Sigmoid colon (tissue), 7 donors: ENCODE data around the gene CIITA. TPM values are rescaled to one million over a fixed set of nuclear protein-coding genes. Genes with fewer than 3 reads are reported as not detected.

Experiments
- DNase-seq: peaks from one replicate; pipeline ENCODE4 v3.0.0-alpha.2; 2019
- H3K27ac ChIP-seq, 4 donors: fragments of 200-600 bp; sonication (generic); one replicate each; pipeline ENCODE4 v1.5.1; 2016 to 2019; ENCODE audit warnings: mild to moderate bottlenecking in 1 of 4
- H3K27me3 ChIP-seq, 3 donors: fragments of 200-600 bp; sonication (generic); one replicate each; pipeline ENCODE4 v1.5.1; 2019; ENCODE audit warnings: mild to moderate bottlenecking in 1 of 3
- H3K36me3 ChIP-seq, 4 donors: fragments of 200-600 bp; sonication (generic); one replicate each; pipeline ENCODE4 v1.5.1; 2016 to 2019
- H3K4me1 ChIP-seq, 4 donors: fragments of 200-600 bp; sonication (generic); one replicate each; pipeline ENCODE4 v1.5.1; 2017 to 2019
- H3K4me3 ChIP-seq, 4 donors: fragments of 200-600 bp; sonication (generic); one replicate each; pipeline ENCODE4 v1.5.1; 2017 to 2019; ENCODE audit warnings: mild to moderate bottlenecking in 2 of 4, moderate library complexity in 1 of 4
- H3K9me3 ChIP-seq, 4 donors: fragments of 200-600 bp in 3 of 4; sonication (generic) in 3 of 4; one replicate each; pipeline versions ENCODE4 v1.5.1 to v1.6.1; 2013 to 2019
- EP300 ChIP-seq, 4 donors: sonication (generic); formaldehyde crosslinking; IDR thresholded peaks; one replicate each; pipeline ENCODE4 v1.6.1; 2017; ENCODE audit warnings: antibody characterized with exemption in 4 of 4
- POLR2A ChIP-seq, 2 donors: fragments of 450-650 bp; IDR thresholded peaks; one replicate each; pipeline ENCODE4 v1.6.1; 2016; ENCODE audit warnings: antibody characterized with exemption in 2 of 2, mild to moderate bottlenecking in 2 of 2, moderate library complexity in 2 of 2
- POLR2AphosphoS5 ChIP-seq, 4 donors: sonication (generic); formaldehyde crosslinking; IDR thresholded peaks; one replicate each; pipeline ENCODE4 v1.6.1; 2017; ENCODE audit warnings: antibody characterized with exemption in 4 of 4
- WGBS, 2 donors: extraction: QIAGEN DNeasy Blood & Tissue Kit; methylation state at CpG; one replicate each; pipeline ENCODE4 v1.1.7; 2013; 5-methylcytosine and 5-hydroxymethylcytosine counted together
- intact Hi-C: fragments of 100-400 bp; cut with DNase I; formaldehyde crosslinking; loops from one replicate; pipeline ENCODE4 v1.15.1; 2023
- polyA plus RNA-seq, 3 donors: library from polyadenylated mRNA; stranded (reverse); fragments of 200-250 nt; gene quantifications; one replicate each; pipeline ENCODE4 v1.2.3, GENCODE V29; 2013
- total RNA-seq, 4 donors: library from RNA; depleted of rRNA; stranded (reverse); fragments of >200 nt; gene quantifications; one replicate each; pipeline ENCODE4 v1.1.0, GENCODE V29; 2016
- TF ChIP-seq, protein P1 (sequence below), 4 experiments: fragments of 450-650 bp in 3 of 4; fragments of 200-600 bp in 1 of 4; IDR thresholded peaks; one replicate each; pipeline ENCODE4 v1.5.1; 2016 to 2019; ENCODE audit warnings: antibody characterized with exemption in 4 of 4, mild to moderate bottlenecking in 3 of 4, moderate library complexity in 2 of 4
- donor health status: healthy with polysubstance abuse.
- donor health status: Bipolar disorder and iron deficiency.
- donor health status: healthy.

Gene CIITA
- total and polyA plus RNA-seq, 7 donors, result 1.2 to 53.9 (median 9.7) TPM

- intact Hi-C loops, result loop anchor here (5.0 kb wide), 1 partner anchor 970 kb away; no protein-coding TSS in a partner anchor
- peak within 1 kb of the TSS; percentile 89 to 92 (median 90) for H3K27ac ChIP-seq
- peak within 1 kb of the TSS; percentile 67 to 92 (median 79) for H3K4me3 ChIP-seq
- TF ChIP-seq EP300 (IDR thresholded peaks at IDR 0.05) (no peak), POLR2A (IDR thresholded peaks at IDR 0.05) (peak in 1 of 2 donors; percentile 35), POLR2AphosphoS5 (IDR thresholded peaks at IDR 0.05) (peak; percentile 77 to 93 (median 92))
- TF ChIP-seq, protein P1, sequence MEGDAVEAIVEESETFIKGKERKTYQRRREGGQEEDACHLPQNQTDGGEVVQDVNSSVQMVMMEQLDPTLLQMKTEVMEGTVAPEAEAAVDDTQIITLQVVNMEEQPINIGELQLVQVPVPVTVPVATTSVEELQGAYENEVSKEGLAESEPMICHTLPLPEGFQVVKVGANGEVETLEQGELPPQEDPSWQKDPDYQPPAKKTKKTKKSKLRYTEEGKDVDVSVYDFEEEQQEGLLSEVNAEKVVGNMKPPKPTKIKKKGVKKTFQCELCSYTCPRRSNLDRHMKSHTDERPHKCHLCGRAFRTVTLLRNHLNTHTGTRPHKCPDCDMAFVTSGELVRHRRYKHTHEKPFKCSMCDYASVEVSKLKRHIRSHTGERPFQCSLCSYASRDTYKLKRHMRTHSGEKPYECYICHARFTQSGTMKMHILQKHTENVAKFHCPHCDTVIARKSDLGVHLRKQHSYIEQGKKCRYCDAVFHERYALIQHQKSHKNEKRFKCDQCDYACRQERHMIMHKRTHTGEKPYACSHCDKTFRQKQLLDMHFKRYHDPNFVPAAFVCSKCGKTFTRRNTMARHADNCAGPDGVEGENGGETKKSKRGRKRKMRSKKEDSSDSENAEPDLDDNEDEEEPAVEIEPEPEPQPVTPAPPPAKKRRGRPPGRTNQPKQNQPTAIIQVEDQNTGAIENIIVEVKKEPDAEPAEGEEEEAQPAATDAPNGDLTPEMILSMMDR (IDR thresholded peaks at IDR 0.05), result peak in 2 of 4 experiments; percentile 11 to 22
- WGBS, 2 donors, result 3 to 6% methylated on average over 55 of the region's 55 CpGs
- no peaks in the 10 kb centered on the region for H3K36me3 ChIP-seq
- H3K4me1 ChIP-seq, result peaks cover 0 to 85% (median 74%) of the 10 kb centered on the region in 4 donors
- H3K27me3 ChIP-seq, result no peaks in the 10 kb centered on the region
- H3K9me3 ChIP-seq, result no peaks in the 10 kb centered on the region
- peak; percentile 98 for DNase-seq
Observed at GRCh38 chr16:10942352-10943063, 65.5 kb downstream of the CIITA start, which contains the start of gene DEXI. DEXI (minus strand) TSS chr16:10942468; CDS start chr16:10942005, 463 bp downstream.

- Histone ChIP-seq H3K9me3 (no peaks in the 10 kb centered on the region), H3K4me3 (peak overlapping the region; percentile 67 to 92 (median 79)), H3K27me3 (no peaks in the 10 kb centered on the region), H3K4me1 (peaks cover 0 to 80% (median 69%) of the 10 kb centered on the region in 4 donors), H3K27ac (peak overlapping the region; percentile 89 to 92 (median 90)), H3K36me3 (no peaks in the 10 kb centered on the region)
- no peak for DNase-seq
- intact Hi-C loops, result loop anchor here (5.0 kb wide), 1 partner anchor 969 kb away; no protein-coding TSS in a partner anchor
- TF ChIP-seq POLR2AphosphoS5 (IDR thresholded peaks at IDR 0.05), result no peak
- TF ChIP-seq, protein P1 (IDR thresholded peaks at IDR 0.05), result no peak
- TF ChIP-seq EP300 (IDR thresholded peaks at IDR 0.05), result no peak
- TF ChIP-seq POLR2A (IDR thresholded peaks at IDR 0.05), result no peak
- WGBS, 2 donors, result 84 to 86% methylated on average over 7 of the region's 7 CpGs
Observed at GRCh38 chr16:10943064-10943353, 66.0 kb downstream of the CIITA start.

DNA sequence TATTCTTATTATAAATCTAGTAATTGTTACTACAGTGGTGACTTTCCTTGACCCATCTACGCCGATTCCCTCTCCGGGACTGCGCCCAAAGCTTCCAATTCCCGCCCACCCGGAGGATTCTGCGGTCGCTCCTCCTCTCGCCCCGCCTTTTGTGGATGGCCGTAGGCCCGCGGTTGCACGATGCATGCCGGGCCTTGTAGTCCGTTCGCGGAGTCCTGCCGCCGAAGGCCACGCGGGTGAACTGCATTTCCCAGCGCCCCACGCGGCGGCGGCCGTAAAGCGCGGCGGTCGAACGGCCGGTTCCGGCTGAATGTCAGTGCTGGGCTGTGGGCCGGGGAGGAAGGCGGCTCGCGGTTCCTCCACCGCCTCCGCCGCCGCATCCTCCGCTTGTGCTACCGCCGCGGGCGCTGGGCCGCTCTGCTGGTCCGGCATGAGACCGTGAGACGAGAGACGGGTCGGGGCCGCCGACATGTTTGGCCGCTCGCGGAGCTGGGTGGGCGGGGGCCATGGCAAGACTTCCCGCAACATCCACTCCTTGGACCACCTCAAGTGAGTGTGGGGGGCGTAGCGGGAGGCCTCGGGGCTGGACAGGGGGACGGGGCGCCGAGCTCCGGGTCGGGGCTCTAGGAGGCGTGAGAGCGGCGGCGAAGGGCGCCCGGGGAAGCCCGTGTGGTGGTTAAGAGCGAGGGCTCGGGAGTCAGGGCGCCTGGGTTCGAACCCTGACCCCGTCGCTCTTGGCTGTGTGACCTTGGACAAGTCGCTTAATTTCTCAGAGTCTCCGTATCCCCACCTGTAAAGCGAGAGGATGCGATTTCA is 67.5 kb downstream of the CIITA start, which contains the start of gene CLEC16A:
Gene CLEC16A (plus strand): TSS at position 316 of the 816 bp plus-strand sequence. CDS start 154 bp downstream, at position 470.
- intact Hi-C loops, result loop anchor here (5.0 kb wide), 1 partner anchor 968 kb away; no protein-coding TSS in a partner anchor
- peak; percentile 66 to 95 (median 84) for TF ChIP-seq POLR2AphosphoS5 (IDR thresholded peaks at IDR 0.05)
- no peak for TF ChIP-seq EP300 (IDR thresholded peaks at IDR 0.05)
- TF ChIP-seq, protein P1 (IDR thresholded peaks at IDR 0.05), result peak in 1 of 4 experiments; percentile 7
- TF ChIP-seq POLR2A (IDR thresholded peaks at IDR 0.05), result peak; percentile 50 to 53
- Histone ChIP-seq H3K9me3 (no peaks in the 10 kb centered on the region), H3K4me3 (peak within 1 kb of the TSS; percentile 81 to 98 (median 91)), H3K36me3 (no peaks in the 10 kb centered on the region), H3K27me3 (no peaks in the 10 kb centered on the region), H3K27ac (peak within 1 kb of the TSS; percentile 89 to 92 (median 90)), H3K4me1 (peaks cover 0 to 72% (median 57%) of the 10 kb centered on the region in 4 donors)
- peak; percentile 99 for DNase-seq
- 0 to 1% methylated on average over 86 of the region's 86 CpGs for WGBS, 2 donors

- peak overlapping the region in 3 of 4 donors; percentile 90 to 92 (median 91) for H3K27ac ChIP-seq
- no peaks in the 10 kb centered on the region for H3K9me3 ChIP-seq
- H3K27me3 ChIP-seq, result no peaks in the 10 kb centered on the region
- DNase-seq, result no peak
- peak overlapping the region; percentile 81 to 98 (median 91) for H3K4me3 ChIP-seq
- H3K4me1 ChIP-seq, result peaks cover 0 to 72% (median 52%) of the 10 kb centered on the region in 4 donors
- 25 to 35% methylated on average over 14 of the region's 14 CpGs for WGBS, 2 donors
- TF ChIP-seq POLR2AphosphoS5 (IDR thresholded peaks at IDR 0.05) (no peak), POLR2A (IDR thresholded peaks at IDR 0.05) (no peak), EP300 (IDR thresholded peaks at IDR 0.05) (no peak)
- TF ChIP-seq, protein P1 (IDR thresholded peaks at IDR 0.05), result no peak
- intact Hi-C loops, result no loop called here
- no peaks in the 10 kb centered on the region for H3K36me3 ChIP-seq
Observed at GRCh38 chr16:10945065-10945787, 68.2 kb downstream of the CIITA start.
